Ascending aorta (tissue), 2 donors: Measurements from ENCODE around the gene TJP3. TPM values are rescaled to one million over a fixed set of nuclear protein-coding genes. Genes with fewer than 3 reads are reported as not detected.

Source experiments
- DNase-seq, 2 donors: peaks; one replicate each; pipeline ENCODE4 v3.0.0-alpha.2; 2019; ENCODE audit warnings: low spot score in 2 of 2
- H3K27ac ChIP-seq, 2 donors: fragments of 200-600 bp; sonication (generic); one replicate each; pipeline ENCODE4 v1.5.1; 2016 to 2017; ENCODE audit warnings: mild to moderate bottlenecking in 1 of 2
- H3K27me3 ChIP-seq: fragments of 200-600 bp; sonication (generic); one replicate; pipeline ENCODE4 v1.5.1; 2017
- H3K36me3 ChIP-seq, 2 donors: fragments of 200-600 bp; sonication (generic); one replicate each; pipeline ENCODE4 v1.5.1; 2016
- H3K4me1 ChIP-seq, 2 donors: fragments of 200-600 bp; sonication (generic); one replicate each; pipeline ENCODE4 v1.5.1; 2016 to 2017; ENCODE audit warnings: mild to moderate bottlenecking in 1 of 2
- H3K4me3 ChIP-seq, 2 donors: fragments of 200-600 bp; sonication (generic); one replicate each; pipeline ENCODE4 v1.5.1; 2016 to 2017; ENCODE audit warnings: mild to moderate bottlenecking in 1 of 2
- H3K9me3 ChIP-seq, 2 donors: fragments of 200-600 bp; sonication (generic); one replicate each; pipeline ENCODE4 v1.5.1; 2016
- CTCF ChIP-seq, 3 experiments: fragments of 200-600 bp in 2 of 3; fragments of 450-650 bp in 1 of 3; sonication (generic) in 2 of 3; IDR thresholded peaks; one replicate each; pipeline ENCODE4 v1.5.1; 2016 to 2019; ENCODE audit warnings: antibody characterized with exemption in 3 of 3, mild to moderate bottlenecking in 1 of 3, moderate library complexity in 1 of 3
- intact Hi-C: fragments of 100-400 bp; cut with DNase I; formaldehyde crosslinking; loops from one replicate; pipeline ENCODE4 v1.15.1; 2023
- total RNA-seq: library from RNA; depleted of rRNA; stranded (reverse); fragments of >200 nt; gene quantifications from one replicate; pipeline ENCODE4 v1.1.0, GENCODE V29; 2016

The TJP3 gene
- total RNA-seq, 1 donor from 2014 or later, result 12.6 TPM

GRCh38 chr19:3778899-3779723, 70.9 kb downstream of the TJP3 start:
- Histone ChIP-seq H3K9me3 (peaks cover 17 to 22% of the 10 kb centered on the region in 2 donors), H3K4me1 (no peaks in the 10 kb centered on the region), H3K36me3 (no peaks in the 10 kb centered on the region), H3K4me3 (no peak overlapping the region), H3K27ac (no peak overlapping the region), H3K27me3 (no peaks in the 10 kb centered on the region)
- no peak for TF ChIP-seq CTCF (IDR thresholded peaks at IDR 0.05)
- DNase-seq, result no peak
- intact Hi-C loops, result no loop called here

GRCh38 chr19:3780786-3781304, 72.7 kb downstream of the TJP3 start:
- TF ChIP-seq CTCF (IDR thresholded peaks at IDR 0.05), result no peak
- Histone ChIP-seq H3K27ac (no peak overlapping the region), H3K4me3 (no peak overlapping the region), H3K9me3 (peaks cover 17 to 22% of the 10 kb centered on the region in 2 donors), H3K4me1 (no peaks in the 10 kb centered on the region), H3K36me3 (no peaks in the 10 kb centered on the region), H3K27me3 (no peaks in the 10 kb centered on the region)
- DNase-seq, result no peak
- intact Hi-C loops, result no loop called here

GRCh38 chr19:3781603-3782002, 73.4 kb downstream of the TJP3 start:
- intact Hi-C loops, result no loop called here
- H3K9me3 ChIP-seq, result peaks cover 17 to 22% of the 10 kb centered on the region in 2 donors
- H3K27me3 ChIP-seq, result no peaks in the 10 kb centered on the region
- H3K4me3 ChIP-seq, result peak overlapping the region in 1 of 2 donors; percentile 10
- no peak for DNase-seq
- H3K36me3 ChIP-seq, result no peaks in the 10 kb centered on the region
- no peak overlapping the region for H3K27ac ChIP-seq
- TF ChIP-seq CTCF (IDR thresholded peaks at IDR 0.05), result no peak
- no peaks in the 10 kb centered on the region for H3K4me1 ChIP-seq

GRCh38 chr19:3782330-3782729, 74.1 kb downstream of the TJP3 start:
- no peak for DNase-seq
- H3K4me3 ChIP-seq, result no peak overlapping the region
- intact Hi-C loops, result no loop called here
- no peak overlapping the region for H3K27ac ChIP-seq
- peaks cover 17 to 22% of the 10 kb centered on the region in 2 donors for H3K9me3 ChIP-seq
- no peaks in the 10 kb centered on the region for H3K36me3 ChIP-seq
- no peak for TF ChIP-seq CTCF (IDR thresholded peaks at IDR 0.05)
- H3K4me1 ChIP-seq, result no peaks in the 10 kb centered on the region
- no peaks in the 10 kb centered on the region for H3K27me3 ChIP-seq

- no peak for DNase-seq
- Histone ChIP-seq H3K27me3 (no peaks in the 10 kb centered on the region), H3K27ac (no peak overlapping the region), H3K4me3 (no peak overlapping the region), H3K36me3 (no peaks in the 10 kb centered on the region), H3K4me1 (no peaks in the 10 kb centered on the region), H3K9me3 (peaks cover 17 to 22% of the 10 kb centered on the region in 2 donors)
- TF ChIP-seq CTCF (IDR thresholded peaks at IDR 0.05), result no peak
- intact Hi-C loops, result no loop called here
Observed at GRCh38 chr19:3782903-3783302, 74.7 kb downstream of the TJP3 start.
